Activated CD8-positive, alpha-beta memory T cell treated with anti-CD3 and anti-CD28 coated beads, Interleukin-2, amount 10 ng/mL, durations not matched to agents 7 days and 5 days (primary cell): ENCODE results near the gene ANAPC16. TPM values are rescaled to one million over a fixed set of nuclear protein-coding genes. Genes with fewer than 3 reads are reported as not detected.
A peak's percentile ranks its signal among the peaks of the same experiment; 100 is the strongest.

Experiments used
- ATAC-seq: fragments of 150-1000 bp; cut with Tn5 transposase; one replicate; pipeline ENCODE4 v1.10.0; 2021; ENCODE audit warnings: moderate library complexity
- CTCF ChIA-PET: fragments of 350-600 bp; sonication (Branson Sonifier 250); formaldehyde crosslinking; loops from one replicate; lab custom pipeline; 2021; ENCODE audit warnings: antibody characterized with exemption; lab: Charles Lee
- DNase-seq: peaks from one replicate; pipeline ENCODE4 v3.0.0-alpha.2; 2020
- H3K27ac Mint-ChIP-seq: one replicate; pipeline ENCODE4 v1.8.0; 2021; ENCODE audit warnings: mild to moderate bottlenecking, mixed read lengths
- H3K27me3 Mint-ChIP-seq: one replicate; pipeline ENCODE4 v1.8.0; 2021; ENCODE audit warnings: mixed read lengths
- H3K36me3 Mint-ChIP-seq: one replicate; pipeline ENCODE4 v1.8.0; 2021; ENCODE audit warnings: mild to moderate bottlenecking, mixed read lengths
- H3K4me1 Mint-ChIP-seq: one replicate; pipeline ENCODE4 v1.8.0; 2021; ENCODE audit warnings: mixed read lengths
- H3K4me3 Mint-ChIP-seq: one replicate; pipeline ENCODE4 v1.8.0; 2021; ENCODE audit warnings: mild to moderate bottlenecking, moderate library complexity, mixed read lengths
- H3K9me3 Mint-ChIP-seq: one replicate; pipeline ENCODE4 v1.8.0; 2022; ENCODE audit warnings: low read depth, mixed read lengths
- total RNA-seq, 2 experiments: library from RNA; stranded (reverse); gene quantifications; one replicate each; pipeline ENCODE4 v1.2.3, GENCODE V29; 2021

Gene ANAPC16
- total RNA-seq, result 10 to 100 TPM; 61.4 to 67.6 TPM

- DNase-seq (peak; percentile 96), ATAC-seq (peak; percentile 92)
- Mint-ChIP-seq H3K36me3 (peaks cover 25% of the 10 kb centered on the region), H3K27me3 (no peaks in the 10 kb centered on the region), H3K27ac (peak within 1 kb of the TSS; percentile 97), H3K9me3 (no peaks in the 10 kb centered on the region), H3K4me3 (peak within 1 kb of the TSS; percentile 86), H3K4me1 (peaks cover 48% of the 10 kb centered on the region)
- CTCF ChIA-PET, result interaction anchor here (0.6 to 12.8 kb wide), 17 partner anchors 12 to 320 kb away, joined by 3 to 127 read pairs (median 4); no protein-coding TSS in a partner anchor
Observed at GRCh38 chr10:72215611-72216549, at the start of gene ANAPC16, which contains the start of gene ASCC1. TSS of gene ANAPC16 (plus strand) at chr10:72216012. CDS start at chr10:72223915, 7,903 bp downstream. TSS of gene ASCC1 (minus strand) at chr10:72216276. CDS start at chr10:72213298, 2,978 bp downstream.

- Mint-ChIP-seq H3K27ac (no peak overlapping the region), H3K4me3 (no peak overlapping the region), H3K36me3 (peaks cover 16% of the 10 kb centered on the region), H3K27me3 (no peaks in the 10 kb centered on the region), H3K4me1 (peaks cover 20% of the 10 kb centered on the region), H3K9me3 (no peaks in the 10 kb centered on the region)
- DNase-seq, result no peak
- ATAC-seq, result no peak
- CTCF ChIA-PET, result interaction anchor here (0.8 kb wide), 1 partner anchor 48 kb away, joined by 3 read pairs; no protein-coding TSS in a partner anchor
Observed at GRCh38 chr10:72167118-72167517, 48.7 kb upstream of the ANAPC16 start.

DNA sequence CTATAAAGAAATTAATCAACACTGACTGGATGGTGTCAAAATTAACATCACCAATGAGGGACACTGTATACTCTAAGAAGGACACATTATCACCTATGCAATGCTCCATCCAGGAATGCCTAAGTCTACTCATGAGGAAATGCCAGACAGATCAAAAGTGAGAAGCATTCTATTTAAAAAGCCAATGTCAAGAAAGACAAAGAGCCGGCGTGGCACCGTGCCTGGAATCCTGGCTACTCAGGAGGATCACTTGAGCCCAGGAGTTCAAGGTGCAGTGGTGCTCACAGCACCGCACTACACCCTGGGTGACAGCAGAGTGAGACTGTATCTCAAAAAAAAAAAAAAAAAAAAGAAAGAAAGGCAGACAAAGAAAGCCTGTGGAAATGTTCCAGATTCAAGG lies 45.5 kb upstream of the ANAPC16 start:
- ATAC-seq, result no peak
- Mint-ChIP-seq H3K27me3 (no peaks in the 10 kb centered on the region), H3K4me1 (peaks cover 17% of the 10 kb centered on the region), H3K9me3 (no peaks in the 10 kb centered on the region), H3K27ac (no peak overlapping the region), H3K4me3 (no peak overlapping the region), H3K36me3 (peaks cover 6% of the 10 kb centered on the region)
- DNase-seq, result no peak
- CTCF ChIA-PET, result no interaction called here

DNA sequence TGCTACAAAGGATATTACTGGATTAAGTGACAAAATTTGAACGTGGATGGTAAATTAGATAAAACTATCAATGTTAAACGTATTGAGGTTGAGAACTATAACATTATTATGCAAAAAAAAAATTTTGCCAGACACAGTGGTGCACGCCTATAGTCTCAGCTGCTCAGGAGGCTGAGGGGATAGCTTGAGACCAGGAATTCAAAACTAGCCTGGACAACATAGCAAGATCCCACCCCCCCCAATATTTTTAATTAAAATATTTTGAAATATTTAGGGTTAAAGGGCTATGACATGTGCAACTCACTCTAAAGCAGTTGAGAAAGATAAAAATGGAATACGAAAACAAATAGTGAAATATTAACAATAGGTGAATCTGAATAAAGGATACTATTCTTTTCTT lies 45.1 kb upstream of the ANAPC16 start:
- ATAC-seq, result no peak
- Mint-ChIP-seq H3K27ac (no peak overlapping the region), H3K4me3 (no peak overlapping the region), H3K36me3 (peaks cover 5% of the 10 kb centered on the region), H3K27me3 (no peaks in the 10 kb centered on the region), H3K4me1 (peaks cover 14% of the 10 kb centered on the region), H3K9me3 (no peaks in the 10 kb centered on the region)
- no peak for DNase-seq
- CTCF ChIA-PET, result no interaction called here

- H3K36me3 Mint-ChIP-seq, result peaks cover 5% of the 10 kb centered on the region
- ATAC-seq (no peak), DNase-seq (no peak)
- H3K27me3 Mint-ChIP-seq, result no peaks in the 10 kb centered on the region
- H3K4me3 Mint-ChIP-seq, result no peak overlapping the region
- no peaks in the 10 kb centered on the region for H3K9me3 Mint-ChIP-seq
- H3K4me1 Mint-ChIP-seq, result peaks cover 13% of the 10 kb centered on the region
- H3K27ac Mint-ChIP-seq, result no peak overlapping the region
- CTCF ChIA-PET, result no interaction called here
Observed at GRCh38 chr10:72171175-72171630, 44.6 kb upstream of the ANAPC16 start.

- no peak for DNase-seq
- ATAC-seq, result no peak
- no peak overlapping the region for H3K4me3 Mint-ChIP-seq
- CTCF ChIA-PET, result interaction anchor here (1.0 to 1.5 kb wide), 3 partner anchors 8 to 164 kb away, joined by 3 to 4 read pairs (median 4); partner anchors contain the start of gene ASCC1
- peaks cover 6% of the 10 kb centered on the region for H3K36me3 Mint-ChIP-seq
- H3K4me1 Mint-ChIP-seq, result peaks cover 13% of the 10 kb centered on the region
- no peaks in the 10 kb centered on the region for H3K9me3 Mint-ChIP-seq
- no peaks in the 10 kb centered on the region for H3K27me3 Mint-ChIP-seq
- H3K27ac Mint-ChIP-seq, result no peak overlapping the region
Observed at GRCh38 chr10:72173262-72173618, 42.6 kb upstream of the ANAPC16 start.

- ATAC-seq (peak; percentile 49), DNase-seq (no peak)
- CTCF ChIA-PET, result interaction anchor here (1.0 to 1.5 kb wide), 4 partner anchors 8 to 218 kb away, joined by 3 to 4 read pairs (median 4); partner anchors contain the start of gene ASCC1
- H3K36me3 Mint-ChIP-seq, result peaks cover 8% of the 10 kb centered on the region
- H3K9me3 Mint-ChIP-seq, result no peaks in the 10 kb centered on the region
- H3K27me3 Mint-ChIP-seq, result no peaks in the 10 kb centered on the region
- H3K27ac Mint-ChIP-seq, result peak overlapping the region; percentile 65
- H3K4me3 Mint-ChIP-seq, result no peak overlapping the region
- peaks cover 13% of the 10 kb centered on the region for H3K4me1 Mint-ChIP-seq
Observed at GRCh38 chr10:72173619-72174296, 42.1 kb upstream of the ANAPC16 start.

- H3K27me3 Mint-ChIP-seq, result no peaks in the 10 kb centered on the region
- peaks cover 13% of the 10 kb centered on the region for H3K4me1 Mint-ChIP-seq
- no peak for ATAC-seq
- H3K9me3 Mint-ChIP-seq, result no peaks in the 10 kb centered on the region
- CTCF ChIA-PET, result interaction anchor here (1.0 to 1.5 kb wide), 4 partner anchors 9 to 219 kb away, joined by 3 to 4 read pairs (median 4); partner anchors contain the start of gene ASCC1
- DNase-seq, result no peak
- H3K36me3 Mint-ChIP-seq, result peaks cover 8% of the 10 kb centered on the region
- H3K27ac Mint-ChIP-seq, result peak overlapping the region; percentile 65
- no peak overlapping the region for H3K4me3 Mint-ChIP-seq
Observed at GRCh38 chr10:72174297-72174662, 41.5 kb upstream of the ANAPC16 start.

DNA sequence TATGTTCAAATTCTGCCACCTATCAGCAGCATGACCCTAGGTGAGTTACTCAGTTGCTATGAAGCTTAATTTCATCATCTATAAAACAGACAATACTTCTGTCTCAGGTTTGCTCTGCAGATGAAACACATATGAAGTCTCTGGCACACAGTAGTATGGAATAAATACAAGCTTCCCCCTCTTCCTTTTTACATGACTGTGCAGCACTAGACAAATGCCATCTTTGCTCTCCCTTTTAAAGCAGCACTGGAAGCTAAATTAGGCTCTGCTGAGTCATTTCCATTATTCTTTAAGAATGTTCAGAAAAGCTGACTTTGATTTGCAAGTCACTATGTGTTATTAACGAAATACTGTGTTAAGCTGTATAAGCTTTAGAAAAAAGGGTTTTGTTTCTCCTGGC lies 40.7 kb upstream of the ANAPC16 start:
- no peak for DNase-seq
- CTCF ChIA-PET, result no interaction called here
- peaks cover 9% of the 10 kb centered on the region for H3K36me3 Mint-ChIP-seq
- no peak overlapping the region for H3K4me3 Mint-ChIP-seq
- no peaks in the 10 kb centered on the region for H3K9me3 Mint-ChIP-seq
- H3K4me1 Mint-ChIP-seq, result peaks cover 13% of the 10 kb centered on the region
- H3K27ac Mint-ChIP-seq, result no peak overlapping the region
- no peak for ATAC-seq
- no peaks in the 10 kb centered on the region for H3K27me3 Mint-ChIP-seq

DNA sequence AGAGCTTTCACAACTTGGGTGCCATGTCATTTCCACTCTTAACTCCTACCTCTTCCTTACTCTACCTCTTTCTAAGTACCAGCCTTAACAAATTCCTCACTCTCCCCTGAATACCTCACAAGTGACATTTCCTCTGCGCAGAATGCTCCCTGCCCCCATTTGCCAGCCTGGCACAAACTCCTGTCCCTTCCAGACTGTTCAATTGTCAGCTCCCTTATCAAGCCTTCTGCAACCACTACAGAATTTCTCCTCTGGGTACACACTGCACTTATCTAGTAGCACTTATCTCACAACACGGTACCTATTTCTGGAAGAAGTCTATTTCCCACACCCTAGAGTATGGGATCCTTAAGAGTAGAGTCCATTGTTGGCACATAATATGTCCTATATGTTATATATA lies 39.1 kb upstream of the ANAPC16 start:
- no peak overlapping the region for H3K4me3 Mint-ChIP-seq
- CTCF ChIA-PET, result no interaction called here
- ATAC-seq (no peak), DNase-seq (no peak)
- peaks cover 14% of the 10 kb centered on the region for H3K36me3 Mint-ChIP-seq
- peaks cover 13% of the 10 kb centered on the region for H3K4me1 Mint-ChIP-seq
- no peak overlapping the region for H3K27ac Mint-ChIP-seq
- H3K9me3 Mint-ChIP-seq, result no peaks in the 10 kb centered on the region
- no peaks in the 10 kb centered on the region for H3K27me3 Mint-ChIP-seq

DNA sequence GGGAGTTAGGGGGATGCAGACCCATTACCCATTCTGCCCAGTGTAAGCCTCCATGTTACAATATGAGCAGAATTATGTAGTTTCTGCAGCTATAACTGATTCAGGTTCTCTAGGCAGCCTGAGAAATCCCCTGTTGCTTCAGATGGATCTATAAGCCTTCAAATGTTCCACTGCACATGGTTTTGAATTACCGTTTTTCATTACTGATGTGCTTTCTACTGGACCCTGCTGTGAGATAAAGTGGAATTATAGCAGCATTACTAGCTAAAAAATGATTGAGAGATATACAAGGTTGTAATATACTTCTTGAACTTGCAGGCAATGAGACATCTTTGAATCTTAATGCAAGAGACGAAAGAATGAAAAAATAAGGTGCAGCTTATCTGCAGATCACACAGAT lies 38.4 kb upstream of the ANAPC16 start:
- H3K27me3 Mint-ChIP-seq, result no peaks in the 10 kb centered on the region
- H3K27ac Mint-ChIP-seq, result no peak overlapping the region
- H3K36me3 Mint-ChIP-seq, result peaks cover 20% of the 10 kb centered on the region
- no peak overlapping the region for H3K4me3 Mint-ChIP-seq
- ATAC-seq, result no peak
- H3K4me1 Mint-ChIP-seq, result peaks cover 13% of the 10 kb centered on the region
- CTCF ChIA-PET, result no interaction called here
- DNase-seq, result no peak
- H3K9me3 Mint-ChIP-seq, result no peaks in the 10 kb centered on the region

DNA sequence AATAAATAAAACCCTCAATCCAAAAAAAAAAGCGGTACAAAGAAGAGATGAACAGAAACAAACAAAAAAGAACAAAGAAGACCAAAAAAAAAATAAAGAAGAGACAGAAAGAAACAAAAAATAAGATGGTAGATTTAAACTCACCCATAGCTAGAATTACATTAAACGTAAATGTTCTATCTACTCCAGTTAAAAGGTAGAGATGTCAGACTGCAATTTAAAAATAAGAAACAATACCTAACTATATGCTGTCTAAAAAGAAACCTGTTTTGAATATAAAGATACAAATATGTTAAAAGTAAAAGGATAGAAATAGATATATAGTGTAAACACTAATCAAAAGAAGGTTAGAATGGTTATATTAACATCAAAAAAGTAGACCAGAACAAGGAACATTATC lies 31.7 kb upstream of the ANAPC16 start:
- ATAC-seq, result no peak
- H3K4me3 Mint-ChIP-seq, result no peak overlapping the region
- H3K36me3 Mint-ChIP-seq, result peaks cover 45% of the 10 kb centered on the region
- H3K27ac Mint-ChIP-seq, result no peak overlapping the region
- no peaks in the 10 kb centered on the region for H3K4me1 Mint-ChIP-seq
- no peak for DNase-seq
- CTCF ChIA-PET, result no interaction called here
- no peaks in the 10 kb centered on the region for H3K27me3 Mint-ChIP-seq
- H3K9me3 Mint-ChIP-seq, result peaks cover 7% of the 10 kb centered on the region

DNA sequence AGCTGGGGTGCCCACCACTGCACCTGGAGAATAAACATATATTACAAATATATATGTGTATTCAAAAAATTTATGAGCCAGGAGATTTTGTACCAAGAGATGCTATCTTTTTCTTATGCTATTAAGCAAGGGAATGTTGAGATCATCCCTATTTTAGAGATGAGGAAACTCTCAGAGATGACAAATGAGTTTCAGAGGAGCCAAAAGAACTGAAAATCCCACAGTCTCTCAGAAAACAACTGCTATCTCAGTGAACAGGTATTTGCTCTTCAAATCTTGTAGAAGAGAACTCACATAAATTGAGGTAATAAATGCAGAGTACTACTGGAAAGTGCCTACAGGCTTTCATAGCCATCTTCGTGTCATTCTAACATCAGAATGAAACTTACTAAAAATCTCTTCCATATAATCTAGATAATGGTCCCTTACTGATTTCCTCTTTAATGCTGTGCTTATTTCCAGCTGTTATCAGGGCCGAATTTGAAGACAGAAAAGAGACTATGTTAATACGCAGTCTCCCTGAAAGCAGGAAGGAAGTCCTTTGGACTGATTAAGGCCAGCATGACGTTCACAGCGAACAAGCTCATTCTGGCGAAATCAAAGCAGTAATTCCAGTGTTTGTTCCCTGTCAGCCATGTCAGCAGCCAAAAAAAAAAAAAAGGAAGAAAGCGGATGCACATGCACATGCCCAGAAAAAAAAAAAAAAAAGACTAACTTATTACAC lies 29.4 kb upstream of the ANAPC16 start:
- H3K27ac Mint-ChIP-seq, result no peak overlapping the region
- H3K4me1 Mint-ChIP-seq, result no peaks in the 10 kb centered on the region
- H3K36me3 Mint-ChIP-seq, result peaks cover 42% of the 10 kb centered on the region
- no peak overlapping the region for H3K4me3 Mint-ChIP-seq
- CTCF ChIA-PET, result interaction anchor here (0.7 to 1.2 kb wide), 3 partner anchors 22 to 290 kb away, joined by 3 read pairs; no protein-coding TSS in a partner anchor
- DNase-seq (no peak), ATAC-seq (no peak)
- no peaks in the 10 kb centered on the region for H3K27me3 Mint-ChIP-seq
- peaks cover 7% of the 10 kb centered on the region for H3K9me3 Mint-ChIP-seq
